ENCODE data around the gene COL5A2.

Gene COL5A2

GRCh38 chr2:189179570-189179950, at the start of gene COL5A2:
Gene COL5A2, minus strand, starts transcription at chr2:189179761. Its CDS starts 157 bp downstream, at chr2:189179604.
- DNase-seq (ENCODE audit: low read depth), result no peak

- no peak for DNase-seq (ENCODE audit: low read depth)
Measured at GRCh38 chr2:189226017-189226416, 46.5 kb upstream of the COL5A2 start.

- no peak for DNase-seq (ENCODE audit: low read depth)
Measured at GRCh38 chr2:189225032-189225431, 45.5 kb upstream of the COL5A2 start.

- DNase-seq (ENCODE audit: low read depth), result no peak
Measured at GRCh38 chr2:189222468-189223105, 43.0 kb upstream of the COL5A2 start.

GRCh38 chr2:189221811-189222467, 42.4 kb upstream of the COL5A2 start:
- no peak for DNase-seq (ENCODE audit: low read depth)

- DNase-seq (ENCODE audit: low read depth), result no peak
Measured at GRCh38 chr2:189218236-189218635, 38.7 kb upstream of the COL5A2 start.

GRCh38 chr2:189217541-189217940, 38.0 kb upstream of the COL5A2 start:
- no peak for DNase-seq (ENCODE audit: low read depth)

- no peak for DNase-seq (ENCODE audit: low read depth)
Measured at GRCh38 chr2:189217051-189217450, 37.5 kb upstream of the COL5A2 start.

GRCh38 chr2:189214484-189214883, 34.9 kb upstream of the COL5A2 start:
- no peak for DNase-seq (ENCODE audit: low read depth)

GRCh38 chr2:189213250-189213649, 33.7 kb upstream of the COL5A2 start:
- DNase-seq (ENCODE audit: low read depth), result no peak

- no peak for DNase-seq (ENCODE audit: low read depth)
Measured at GRCh38 chr2:189210250-189211087, 30.9 kb upstream of the COL5A2 start.

GRCh38 chr2:189208254-189208653, 28.7 kb upstream of the COL5A2 start:
- DNase-seq (ENCODE audit: low read depth), result no peak

GRCh38 chr2:189204322-189204941, 24.9 kb upstream of the COL5A2 start:
- DNase-seq (ENCODE audit: low read depth), result no peak

- DNase-seq (ENCODE audit: low read depth), result no peak
Measured at GRCh38 chr2:189203177-189203799, 23.7 kb upstream of the COL5A2 start.

GRCh38 chr2:189199797-189200196, 20.2 kb upstream of the COL5A2 start:
- DNase-seq (ENCODE audit: low read depth), result no peak

GRCh38 chr2:189192766-189193165, 13.2 kb upstream of the COL5A2 start:
- no peak for DNase-seq (ENCODE audit: low read depth)

- no peak for DNase-seq (ENCODE audit: low read depth)
Measured at GRCh38 chr2:189191766-189192165, 12.2 kb upstream of the COL5A2 start.

GRCh38 chr2:189190685-189191084, 11.1 kb upstream of the COL5A2 start:
- no peak for DNase-seq (ENCODE audit: low read depth)

GRCh38 chr2:189188115-189188805, 8.7 kb upstream of the COL5A2 start:
- no peak for DNase-seq (ENCODE audit: low read depth)

GRCh38 chr2:189183170-189183569, 3.6 kb upstream of the COL5A2 start:
- no peak for DNase-seq (ENCODE audit: low read depth)

GRCh38 chr2:189181706-189182105, 2.1 kb upstream of the COL5A2 start:
- DNase-seq (ENCODE audit: low read depth), result no peak

Data from activated T-helper 9 cell treated with anti-CD3 and anti-CD28 coated beads, Interleukin-2, amount 50 U/mL, for 16 hours (primary cell).